Stomach (tissue), 9 donors: ENCODE measurements around the gene PTHLH. TPM values are rescaled to one million over a fixed set of nuclear protein-coding genes. Genes with fewer than 3 reads are reported as not detected.

Experiments used
- DNase-seq, 2 donors: peaks; one replicate each; pipeline versions ENCODE4 v3.0.0 to v3.0.0-alpha.2; 2013 to 2019
- H3K27ac ChIP-seq, 5 donors: fragments of 200-600 bp in 4 of 5; sonication (generic) in 4 of 5; one replicate each; pipeline ENCODE4 v1.5.1; 2013 to 2019; ENCODE audit warnings: mild to moderate bottlenecking in 1 of 5, moderate library complexity in 1 of 5
- H3K27me3 ChIP-seq, 3 donors: fragments of 200-600 bp; sonication (generic); one replicate each; pipeline ENCODE4 v1.5.1; 2017 to 2019; ENCODE audit warnings: mixed run types in 1 of 3
- H3K36me3 ChIP-seq, 4 donors: fragments of 200-600 bp; sonication (generic); 1 replicate in 3 of 4; 2 replicates in 1 of 4; pipeline ENCODE4 v1.5.1; 2016 to 2019
- H3K4me1 ChIP-seq, 4 donors: fragments of 200-600 bp; sonication (generic); one replicate each; pipeline ENCODE4 v1.5.1; 2016 to 2019
- H3K4me3 ChIP-seq, 4 donors: fragments of 200-600 bp; sonication (generic) in 3 of 4; one replicate each; pipeline ENCODE4 v1.5.1; 2016 to 2019; ENCODE audit warnings: mild to moderate bottlenecking in 1 of 4
- H3K9me3 ChIP-seq, 4 donors: fragments of 200-600 bp; sonication (generic); one replicate each; pipeline ENCODE4 v1.5.1; 2016 to 2019
- EP300 ChIP-seq: sonication (generic); formaldehyde crosslinking; IDR thresholded peaks from one replicate; pipeline ENCODE4 v1.6.1; 2017; ENCODE audit warnings: antibody characterized with exemption
- POLR2A ChIP-seq, 4 donors: fragments of 450-650 bp; IDR thresholded peaks; one replicate each; pipeline ENCODE4 v1.6.1; 2016; ENCODE audit warnings: antibody characterized with exemption in 4 of 4, control low read depth in 2 of 4, mild to moderate bottlenecking in 1 of 4, moderate library complexity in 1 of 4
- POLR2AphosphoS5 ChIP-seq, 3 donors: sonication (generic); formaldehyde crosslinking; IDR thresholded peaks; one replicate each; pipeline ENCODE4 v1.6.1; 2016; ENCODE audit warnings: antibody characterized with exemption in 3 of 3
- WGBS, 5 donors: extraction: QIAGEN DNeasy Blood & Tissue Kit in 3 of 5; methylation state at CpG; one replicate each; pipeline versions ENCODE4 v1.1.5 to v1.1.7; 2013 to 2018; 5-methylcytosine and 5-hydroxymethylcytosine counted together
- intact Hi-C: fragments of 100-400 bp; cut with DNase I; formaldehyde crosslinking; loops from one replicate; pipeline ENCODE4 v1.15.1; 2023; ENCODE audit warnings: low total_unique reads
- polyA plus RNA-seq, 3 donors: library from polyadenylated mRNA; stranded (reverse); fragments of 200-250 nt; gene quantifications; one replicate each; pipeline ENCODE4 v1.2.3, GENCODE V29; 2013
- small RNA-seq, 4 donors: library from RNA; depleted of rRNA; stranded (forward); fragments of <200 nt; gene quantifications; one replicate each; pipeline ENCODE3, GENCODE V24; 2016
- total RNA-seq, 5 donors: library from RNA; depleted of rRNA; stranded (reverse); fragments of >200 nt; gene quantifications; one replicate each; pipeline versions ENCODE4 v1.1.0 to v1.2.3, GENCODE V29; 2014 to 2016
- TF ChIP-seq, protein P1 (sequence below), 7 experiments: fragments of 450-650 bp in 4 of 7; fragments of 200-600 bp in 3 of 7; sonication (generic) in 3 of 7; IDR thresholded peaks; one replicate each; pipeline ENCODE4 v1.5.1; 2016 to 2019; ENCODE audit warnings: antibody characterized with exemption in 7 of 7, control low read depth in 2 of 7, mild to moderate bottlenecking in 1 of 7
- donor health status: healthy with polysubstance abuse.
- donor health status: Bipolar disorder and iron deficiency.
- donor health status: healthy.

The PTHLH gene
- total and polyA plus RNA-seq, 8 donors: 0.58 to 4.8 (median 1.7) TPM; not detected in 2

DNA sequence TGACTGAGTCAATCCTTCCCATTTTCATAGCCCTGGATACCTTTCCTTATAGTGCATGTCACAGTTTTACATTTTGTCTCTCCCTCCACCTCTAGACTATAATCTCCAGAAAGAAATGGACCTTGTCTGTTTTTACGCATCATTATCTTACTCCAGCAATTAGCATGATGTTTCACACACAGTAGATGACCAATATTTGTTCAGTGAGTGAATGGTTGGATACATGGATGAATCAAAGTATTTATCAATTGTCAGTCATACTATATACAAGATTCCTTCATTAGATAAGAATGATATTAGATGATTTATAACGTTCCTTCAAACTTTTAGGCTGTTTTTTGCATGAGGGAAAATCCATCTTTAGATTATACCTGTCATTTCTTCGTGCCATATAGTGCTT is 61.1 kb downstream of the PTHLH start:
- DNase-seq: no peak
- Histone ChIP-seq H3K27me3 (no peaks in the 10 kb centered on the region), H3K4me3 (no peak overlapping the region), H3K36me3 (no peaks in the 10 kb centered on the region), H3K4me1 (no peaks in the 10 kb centered on the region), H3K9me3 (no peaks in the 10 kb centered on the region), H3K27ac (no peak overlapping the region)
- intact Hi-C loops: no loop called here
- TF ChIP-seq POLR2A (IDR thresholded peaks at IDR 0.05) (no peak), POLR2AphosphoS5 (IDR thresholded peaks at IDR 0.05) (no peak), EP300 (no peak)
- TF ChIP-seq, protein P1, sequence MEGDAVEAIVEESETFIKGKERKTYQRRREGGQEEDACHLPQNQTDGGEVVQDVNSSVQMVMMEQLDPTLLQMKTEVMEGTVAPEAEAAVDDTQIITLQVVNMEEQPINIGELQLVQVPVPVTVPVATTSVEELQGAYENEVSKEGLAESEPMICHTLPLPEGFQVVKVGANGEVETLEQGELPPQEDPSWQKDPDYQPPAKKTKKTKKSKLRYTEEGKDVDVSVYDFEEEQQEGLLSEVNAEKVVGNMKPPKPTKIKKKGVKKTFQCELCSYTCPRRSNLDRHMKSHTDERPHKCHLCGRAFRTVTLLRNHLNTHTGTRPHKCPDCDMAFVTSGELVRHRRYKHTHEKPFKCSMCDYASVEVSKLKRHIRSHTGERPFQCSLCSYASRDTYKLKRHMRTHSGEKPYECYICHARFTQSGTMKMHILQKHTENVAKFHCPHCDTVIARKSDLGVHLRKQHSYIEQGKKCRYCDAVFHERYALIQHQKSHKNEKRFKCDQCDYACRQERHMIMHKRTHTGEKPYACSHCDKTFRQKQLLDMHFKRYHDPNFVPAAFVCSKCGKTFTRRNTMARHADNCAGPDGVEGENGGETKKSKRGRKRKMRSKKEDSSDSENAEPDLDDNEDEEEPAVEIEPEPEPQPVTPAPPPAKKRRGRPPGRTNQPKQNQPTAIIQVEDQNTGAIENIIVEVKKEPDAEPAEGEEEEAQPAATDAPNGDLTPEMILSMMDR (IDR thresholded peaks at IDR 0.05): no peak
- WGBS, 5 donors: 77 to 81% (median 78%) methylated on average over 3 of the region's 3 CpGs

Small RNA genes within 50 kb of the gene (small RNA-seq; reads per million reads assigned to genes)
- gene AC008011.1: 0 reads per million in 4 donors

Other genes starting within 250 kb of the PTHLH start
- 100 to 1,000 TPM in 1 of 5 donors, 10 to 100 TPM in 4; 13.3 to 141 (median 54.5) TPM for gene KLHL42, start 192.5 kb downstream of the PTHLH start, total RNA-seq
- gene KLHL42, start 192.5 kb downstream of the PTHLH start, polyA plus RNA-seq: 1 to 10 TPM; 5.1 to 7.7 (median 5.3) TPM
- not detected for gene MANSC4, start 192.5 kb downstream of the PTHLH start, total RNA-seq
- gene MANSC4, start 192.5 kb downstream of the PTHLH start, polyA plus RNA-seq: not detected
- 10 to 100 TPM; 17.4 to 69.6 (median 54.7) TPM for gene CCDC91, start 217.7 kb upstream of the PTHLH start, total RNA-seq
- 10 to 100 TPM in 2 of 3 donors, 1 to 10 TPM in 1; 9.9 to 29.2 (median 17.4) TPM for gene CCDC91, start 217.7 kb upstream of the PTHLH start, polyA plus RNA-seq